SU-DHL-6 (cell line): ENCODE results near the gene GNAQ.

Source experiments
- H2AFZ ChIP-seq: fragments of 200-600 bp; sonication (generic); 2 replicates; pipeline ENCODE4 v1.6.1; 2014; ENCODE audit warnings: low read depth, mild to moderate bottlenecking, moderate library complexity, mixed read lengths, antibody characterized with exemption, low read length; ENCODE audit not compliant: severe bottlenecking
- H3F3A ChIP-seq: fragments of 200-600 bp; shearing (Covaris generic); 2 replicates; pipeline ENCODE4 v1.6.0; 2016; ENCODE audit warnings: antibody characterized with exemption, mild to moderate bottlenecking; ENCODE audit not compliant: insufficient read depth
- H3K27ac ChIP-seq: fragments of 200-600 bp; sonication (generic); 2 replicates; pipeline ENCODE4 v1.5.1; 2016; ENCODE audit warnings: low read depth, mild to moderate bottlenecking, low read length, moderate library complexity, mixed read lengths
- H3K27me3 ChIP-seq: fragments of 200-600 bp; sonication (generic), shearing (Covaris generic); 2 replicates; pipeline ENCODE4 v1.6.0; 2014; ENCODE audit warnings: mild to moderate bottlenecking, low read length
- H3K36me3 ChIP-seq: fragments of 200-600 bp; sonication (generic); 2 replicates; pipeline ENCODE4 v1.6.1; 2014; ENCODE audit warnings: mild to moderate bottlenecking, low read length, mixed read lengths
- H3K4me2 ChIP-seq: fragments of 300-600, 200-600 bp; shearing (Covaris generic), sonication (generic); 2 replicates; pipeline ENCODE4 v1.6.0; 2014; ENCODE audit warnings: low read length, low read depth, mild to moderate bottlenecking; ENCODE audit not compliant: poor library complexity, severe bottlenecking
- H3K4me3 ChIP-seq: fragments of 200-600 bp; sonication (generic); 2 replicates; pipeline ENCODE4 v1.5.1; 2014; ENCODE audit warnings: antibody characterized with exemption, low read length, mild to moderate bottlenecking, mixed read lengths; ENCODE audit not compliant: insufficient read depth, poor library complexity, severe bottlenecking
- H3K79me2 ChIP-seq: fragments of 200-600 bp; sonication (generic); 2 replicates; pipeline ENCODE4 v1.6.1; 2014; ENCODE audit warnings: mild to moderate bottlenecking, low read length, moderate library complexity; ENCODE audit not compliant: insufficient read depth
- H3K9ac ChIP-seq: fragments of 200-600 bp; sonication (generic); 2 replicates; pipeline ENCODE4 v1.7.0; 2014; ENCODE audit warnings: mild to moderate bottlenecking, low read length
- H3K9me2 ChIP-seq: fragments of 200-600 bp; sonication (generic); replicated peaks from 2 replicates; pipeline ENCODE4 v1.6.1; 2014; ENCODE audit warnings: low read length; ENCODE audit not compliant: insufficient read depth
- H3K9me3 ChIP-seq: fragments of 200-600 bp; sonication (generic); 2 replicates; pipeline ENCODE4 v1.6.1; 2014; ENCODE audit warnings: low read length, mixed read lengths; ENCODE audit not compliant: insufficient read depth
- H4K20me1 ChIP-seq: fragments of 200-600 bp; sonication (generic); 2 replicates; pipeline ENCODE4 v1.6.1; 2014; ENCODE audit warnings: low read depth, mild to moderate bottlenecking, antibody characterized with exemption, low read length, moderate library complexity, mixed read lengths
- CTCF ChIP-seq: fragments of 200-600 bp; sonication (generic); IDR thresholded peaks from one replicate; pipeline ENCODE4 v1.5.1; 2017; ENCODE audit warnings: antibody characterized with exemption, mild to moderate bottlenecking, low read length, moderate library complexity; ENCODE audit not compliant: insufficient read depth, poor library complexity, severe bottlenecking
- EZH2phosphoT487 ChIP-seq: fragments of 200-600 bp; sonication (generic), shearing (Covaris generic); conservative IDR thresholded peaks from 2 replicates; pipeline ENCODE4 v1.6.1; 2018; ENCODE audit warnings: mild to moderate bottlenecking, antibody characterized with exemption, low read length, moderate library complexity, mixed read lengths

GNAQ gene

GRCh38 chr9:77794985-77795384 lies 236.6 kb downstream of the GNAQ start:
- H3K4me3 ChIP-seq, result no peak overlapping the region
- no peak overlapping the region for H3K27ac ChIP-seq
- H3K79me2 ChIP-seq, result no peaks in the 10 kb centered on the region
- TF ChIP-seq CTCF (no peak), EZH2phosphoT487 (no peak)
- H3K27me3 ChIP-seq, result no peaks in the 10 kb centered on the region
- no peak overlapping the region for H3K9ac ChIP-seq
- H2AFZ ChIP-seq, result no peak overlapping the region
- H3F3A ChIP-seq, result no peaks in the 10 kb centered on the region
- no peaks in the 10 kb centered on the region for H4K20me1 ChIP-seq
- no peaks in the 10 kb centered on the region for H3K36me3 ChIP-seq
- H3K4me2 ChIP-seq, result no peak overlapping the region
- no peaks in the 10 kb centered on the region for H3K9me2 ChIP-seq
- no peaks in the 10 kb centered on the region for H3K9me3 ChIP-seq

DNA sequence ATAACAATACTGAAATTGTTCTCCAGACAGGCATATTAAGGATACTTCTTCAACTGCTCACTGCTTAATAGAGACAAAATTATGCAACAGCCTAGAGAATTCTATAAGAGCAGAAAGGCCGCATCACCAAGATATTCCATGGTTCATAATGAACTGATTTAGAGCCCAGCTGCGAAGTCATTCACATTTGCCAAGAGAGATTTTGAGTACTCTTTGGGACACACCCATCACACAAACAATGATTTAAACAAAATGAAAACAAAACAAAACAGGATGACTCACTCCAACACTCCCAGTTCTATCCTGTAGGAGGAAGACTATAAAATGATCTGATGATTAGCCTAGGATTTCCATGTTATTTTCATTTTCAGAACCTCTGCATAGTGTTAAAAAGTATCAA lies 237.8 kb downstream of the GNAQ start:
- no peak overlapping the region for H2AFZ ChIP-seq
- H3K4me2 ChIP-seq, result no peak overlapping the region
- no peaks in the 10 kb centered on the region for H3K9me2 ChIP-seq
- no peaks in the 10 kb centered on the region for H3K9me3 ChIP-seq
- no peaks in the 10 kb centered on the region for H3K36me3 ChIP-seq
- no peaks in the 10 kb centered on the region for H3K79me2 ChIP-seq
- H4K20me1 ChIP-seq, result no peaks in the 10 kb centered on the region
- H3K27ac ChIP-seq, result no peak overlapping the region
- TF ChIP-seq EZH2phosphoT487 (no peak), CTCF (no peak)
- no peaks in the 10 kb centered on the region for H3K27me3 ChIP-seq
- H3K9ac ChIP-seq, result no peak overlapping the region
- no peak overlapping the region for H3K4me3 ChIP-seq
- H3F3A ChIP-seq, result no peaks in the 10 kb centered on the region

- Histone ChIP-seq H4K20me1 (no peaks in the 10 kb centered on the region), H3K27ac (no peak overlapping the region), H3K9me2 (no peaks in the 10 kb centered on the region), H3K36me3 (no peaks in the 10 kb centered on the region), H3K4me3 (no peak overlapping the region), H3K9ac (no peak overlapping the region), H2AFZ (no peak overlapping the region), H3K27me3 (no peaks in the 10 kb centered on the region), H3K4me2 (no peak overlapping the region), H3K9me3 (no peaks in the 10 kb centered on the region), H3K79me2 (no peaks in the 10 kb centered on the region), H3F3A (no peaks in the 10 kb centered on the region)
- TF ChIP-seq EZH2phosphoT487 (no peak), CTCF (no peak)
Observed at GRCh38 chr9:77789891-77790290, 241.7 kb downstream of the GNAQ start.

DNA sequence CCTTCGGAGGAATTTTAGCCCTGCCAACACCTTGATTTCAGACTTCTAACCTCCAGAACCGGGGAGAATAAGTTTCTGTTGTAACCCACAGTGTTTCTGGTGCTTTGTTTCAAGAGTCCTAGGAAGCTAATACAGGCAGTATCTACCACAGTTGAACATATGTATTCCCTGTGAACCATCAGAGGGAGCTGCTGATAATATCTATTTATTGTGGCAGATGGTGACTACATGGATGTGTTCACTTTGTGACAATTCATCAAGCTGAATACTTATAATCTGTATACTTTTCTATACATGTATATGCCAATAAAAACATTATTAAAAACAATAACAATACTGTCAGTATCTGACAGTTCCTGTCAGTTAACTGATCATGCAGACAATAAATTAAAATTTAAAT lies 246.3 kb downstream of the GNAQ start:
- Histone ChIP-seq H3K36me3 (no peaks in the 10 kb centered on the region), H3K27ac (no peak overlapping the region), H3K4me2 (no peak overlapping the region), H3F3A (no peaks in the 10 kb centered on the region), H3K4me3 (no peak overlapping the region), H4K20me1 (no peaks in the 10 kb centered on the region), H3K9me2 (no peaks in the 10 kb centered on the region), H3K9me3 (no peaks in the 10 kb centered on the region), H2AFZ (no peak overlapping the region), H3K27me3 (no peaks in the 10 kb centered on the region), H3K9ac (no peak overlapping the region), H3K79me2 (no peaks in the 10 kb centered on the region)
- no peak for TF ChIP-seq EZH2phosphoT487
- no peak for TF ChIP-seq CTCF
